Esophagus muscularis mucosa (tissue), 4 donors: Measurements from ENCODE around the gene TRAF3.

Experiments
- EP300 ChIP-seq: sonication (generic); formaldehyde crosslinking; IDR thresholded peaks from one replicate; pipeline ENCODE4 v1.6.1; 2017; ENCODE audit warnings: antibody characterized with exemption
- POLR2AphosphoS5 ChIP-seq, 2 donors: sonication (generic); formaldehyde crosslinking; IDR thresholded peaks; one replicate each; pipeline ENCODE4 v1.6.1; 2017; ENCODE audit warnings: antibody characterized with exemption in 2 of 2
- TF ChIP-seq, protein P1 (sequence below), 3 experiments: fragments of 200-600 bp in 2 of 3; fragments of 450-650 bp in 1 of 3; sonication (generic) in 2 of 3; IDR thresholded peaks; one replicate each; pipeline ENCODE4 v1.5.1; 2017 to 2019; ENCODE audit warnings: antibody characterized with exemption in 3 of 3, mild to moderate bottlenecking in 2 of 3, moderate library complexity in 1 of 3

DNA sequence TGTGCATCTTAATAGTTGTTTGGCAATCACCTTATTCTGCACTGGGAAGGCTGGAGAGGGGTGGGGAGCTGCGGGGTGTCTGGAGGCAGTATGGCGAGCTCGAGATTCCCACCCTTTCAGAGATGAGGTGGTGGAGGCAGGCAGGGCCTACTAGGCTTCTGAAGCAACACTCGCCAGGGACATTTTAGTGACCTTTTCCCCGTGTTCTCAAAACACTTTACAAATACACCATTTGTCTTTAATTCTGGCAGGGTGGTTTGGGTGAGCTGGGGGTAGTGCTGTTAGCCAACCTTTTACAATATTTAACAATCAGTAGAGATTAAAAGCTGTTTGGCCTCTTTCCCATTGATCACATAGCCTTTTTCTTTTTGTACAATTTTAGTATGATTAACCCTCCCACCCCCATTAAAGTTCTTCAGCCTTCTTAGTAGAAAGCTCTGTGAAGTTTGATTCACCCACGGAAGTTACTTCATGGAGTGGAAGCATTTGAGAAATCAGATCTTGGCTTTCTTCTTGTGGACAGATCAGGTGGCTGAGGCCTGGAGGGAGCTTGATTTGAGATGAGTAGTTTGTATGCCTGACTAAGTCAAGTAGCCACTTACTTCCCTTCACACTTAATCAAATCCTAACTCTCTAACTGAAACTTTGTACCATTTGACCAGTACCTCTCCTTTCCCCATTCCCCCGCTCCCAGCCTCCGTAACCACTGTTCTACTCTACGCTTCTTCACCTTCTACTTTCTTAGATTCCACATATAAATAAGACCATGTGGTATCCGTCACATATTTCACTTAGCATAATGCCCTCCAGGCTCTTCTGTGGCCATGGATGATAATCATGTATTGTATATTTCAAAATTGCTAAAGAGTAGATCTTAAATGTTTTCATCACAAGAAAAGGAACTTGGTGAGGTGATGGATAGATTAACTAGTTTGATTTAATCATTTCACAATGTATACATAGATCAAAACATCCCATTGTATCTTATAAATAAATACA, 41.0 kb downstream of the TRAF3 start:
- TF ChIP-seq POLR2AphosphoS5 (IDR thresholded peaks at IDR 0.05): no peak
- TF ChIP-seq, protein P1, sequence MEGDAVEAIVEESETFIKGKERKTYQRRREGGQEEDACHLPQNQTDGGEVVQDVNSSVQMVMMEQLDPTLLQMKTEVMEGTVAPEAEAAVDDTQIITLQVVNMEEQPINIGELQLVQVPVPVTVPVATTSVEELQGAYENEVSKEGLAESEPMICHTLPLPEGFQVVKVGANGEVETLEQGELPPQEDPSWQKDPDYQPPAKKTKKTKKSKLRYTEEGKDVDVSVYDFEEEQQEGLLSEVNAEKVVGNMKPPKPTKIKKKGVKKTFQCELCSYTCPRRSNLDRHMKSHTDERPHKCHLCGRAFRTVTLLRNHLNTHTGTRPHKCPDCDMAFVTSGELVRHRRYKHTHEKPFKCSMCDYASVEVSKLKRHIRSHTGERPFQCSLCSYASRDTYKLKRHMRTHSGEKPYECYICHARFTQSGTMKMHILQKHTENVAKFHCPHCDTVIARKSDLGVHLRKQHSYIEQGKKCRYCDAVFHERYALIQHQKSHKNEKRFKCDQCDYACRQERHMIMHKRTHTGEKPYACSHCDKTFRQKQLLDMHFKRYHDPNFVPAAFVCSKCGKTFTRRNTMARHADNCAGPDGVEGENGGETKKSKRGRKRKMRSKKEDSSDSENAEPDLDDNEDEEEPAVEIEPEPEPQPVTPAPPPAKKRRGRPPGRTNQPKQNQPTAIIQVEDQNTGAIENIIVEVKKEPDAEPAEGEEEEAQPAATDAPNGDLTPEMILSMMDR (IDR thresholded peaks at IDR 0.05): no peak
- no peak for TF ChIP-seq EP300
